SK-N-SH treated with all-trans-retinoic acid at 6 μM for 48 hours (cell line): ENCODE results near the gene UROC1.

ENCODE experiments used
- ATAC-seq: fragments of 200-7000 bp; cut with Tn5 transposase; 3 replicates; pipeline ENCODE4 v1.9.1; 2020; ENCODE audit warnings: mild to moderate bottlenecking, moderate library complexity
- ARNTL ChIP-seq: fragments of 450-650 bp; formaldehyde crosslinking; IDR thresholded peaks from 2 replicates; pipeline ENCODE4 v1.5.0; 2020; ENCODE audit warnings: low read depth, mild to moderate bottlenecking, moderate library complexity, borderline replicate concordance
- BACH2 ChIP-seq: fragments of 250-450 bp; sonication (Bioruptor Pico); IDR thresholded peaks from 2 replicates; pipeline ENCODE4 v1.9.0; 2021; ENCODE audit warnings: mild to moderate bottlenecking, borderline replicate concordance
- CSDC2 ChIP-seq: fragments of 250-450 bp; sonication (Bioruptor Pico); IDR thresholded peaks from 2 replicates; pipeline ENCODE4 v1.5.0; 2020; ENCODE audit warnings: mild to moderate bottlenecking, moderate library complexity
- ESRRG ChIP-seq: fragments of 250-450 bp; sonication (Bioruptor Pico); IDR thresholded peaks from 2 replicates; pipeline ENCODE4 v1.6.1; 2021; ENCODE audit warnings: mild to moderate bottlenecking
- GLIS3 ChIP-seq: fragments of 250-450 bp; sonication (Bioruptor Pico); IDR thresholded peaks from 2 replicates; pipeline ENCODE4 v1.5.0; 2020; ENCODE audit warnings: mild to moderate bottlenecking, moderate library complexity
- ISL1 ChIP-seq: fragments of 250-450 bp; sonication (Bioruptor Pico); IDR thresholded peaks from 2 replicates; pipeline ENCODE4 v2.1.2; 2022; ENCODE audit warnings: mild to moderate bottlenecking, moderate library complexity
- OSR1 ChIP-seq: fragments of 250-450 bp; sonication (Bioruptor Pico); IDR thresholded peaks from 2 replicates; pipeline ENCODE4 v1.8.0; 2022; ENCODE audit warnings: moderate library complexity, mild to moderate bottlenecking, inconsistent platforms
- PPARA ChIP-seq: fragments of 250-450 bp; sonication (Bioruptor Pico); IDR thresholded peaks from 2 replicates; pipeline ENCODE4 v1.5.0; 2020; ENCODE audit warnings: mild to moderate bottlenecking, borderline replicate concordance
- RARB ChIP-seq: fragments of 250-450 bp; sonication (Bioruptor Pico); IDR thresholded peaks from 2 replicates; pipeline ENCODE4 v1.8.0; 2021; ENCODE audit warnings: mild to moderate bottlenecking, moderate library complexity
- SNAI2 ChIP-seq: fragments of 250-450 bp; sonication (Bioruptor Pico); IDR thresholded peaks from 2 replicates; pipeline ENCODE4 v1.5.0; 2020; ENCODE audit warnings: mild to moderate bottlenecking, moderate library complexity
- TCF4 ChIP-seq: fragments of 250-450 bp; sonication (Bioruptor Pico); IDR thresholded peaks from 2 replicates; pipeline ENCODE4 v1.8.0; 2021; ENCODE audit warnings: mild to moderate bottlenecking, moderate library complexity, borderline replicate concordance
- TOX ChIP-seq: fragments of 250-450 bp; sonication (Bioruptor Pico); IDR thresholded peaks from 2 replicates; pipeline ENCODE4 v1.8.0; 2021; ENCODE audit warnings: mild to moderate bottlenecking, moderate library complexity, borderline replicate concordance
- ZC3H10 ChIP-seq: fragments of 250-450 bp; sonication (Bioruptor Pico); IDR thresholded peaks from 2 replicates; pipeline ENCODE4 v1.5.1; 2021; ENCODE audit warnings: mild to moderate bottlenecking, moderate library complexity
- ZFP3 ChIP-seq: fragments of 250-450 bp; sonication (Bioruptor Pico); IDR thresholded peaks from 2 replicates; pipeline ENCODE4 v1.5.0; 2020; ENCODE audit warnings: mild to moderate bottlenecking, moderate library complexity
- ZFP30 ChIP-seq: fragments of 450-650 bp; formaldehyde crosslinking; IDR thresholded peaks from 2 replicates; pipeline ENCODE4 v1.5.0; 2022; ENCODE audit warnings: mild to moderate bottlenecking, moderate library complexity
- ZNF565 ChIP-seq: fragments of 450-650 bp; formaldehyde crosslinking; conservative IDR thresholded peaks from 2 replicates; pipeline ENCODE4 v1.5.0; 2020; ENCODE audit warnings: low read depth, mild to moderate bottlenecking, moderate library complexity
- ZNF70 ChIP-seq: fragments of 450-650 bp; formaldehyde crosslinking; IDR thresholded peaks from 2 replicates; pipeline ENCODE4 v1.5.0; 2020; ENCODE audit warnings: mild to moderate bottlenecking, moderate library complexity
- ZNF8 ChIP-seq: fragments of 450-650 bp; formaldehyde crosslinking; IDR thresholded peaks from 2 replicates; pipeline ENCODE4 v1.5.0; 2020; ENCODE audit warnings: mild to moderate bottlenecking, moderate library complexity
- TF ChIP-seq, protein P1 (sequence below): fragments of 250-450 bp; sonication (Bioruptor Pico); IDR thresholded peaks from 2 replicates; pipeline ENCODE4 v1.8.0; 2021; ENCODE audit warnings: low read depth, mild to moderate bottlenecking, moderate library complexity, borderline replicate concordance
- TF ChIP-seq, protein P2 (sequence below): fragments of 250-450 bp; sonication (Bioruptor Pico); IDR thresholded peaks from 2 replicates; pipeline ENCODE4 v1.5.1; 2021; ENCODE audit warnings: mild to moderate bottlenecking, moderate library complexity
- TF ChIP-seq, protein P3 (sequence below): fragments of 250-450 bp; sonication (Bioruptor Pico); IDR thresholded peaks from 2 replicates; pipeline ENCODE4 v1.8.0; 2020; ENCODE audit warnings: mild to moderate bottlenecking, moderate library complexity, borderline replicate concordance
- TF ChIP-seq, protein P4 (sequence below): fragments of 250-450 bp; sonication (Bioruptor Pico); IDR thresholded peaks from 2 replicates; pipeline ENCODE4 v1.5.0; 2020; ENCODE audit warnings: mild to moderate bottlenecking, moderate library complexity

Gene UROC1

DNA sequence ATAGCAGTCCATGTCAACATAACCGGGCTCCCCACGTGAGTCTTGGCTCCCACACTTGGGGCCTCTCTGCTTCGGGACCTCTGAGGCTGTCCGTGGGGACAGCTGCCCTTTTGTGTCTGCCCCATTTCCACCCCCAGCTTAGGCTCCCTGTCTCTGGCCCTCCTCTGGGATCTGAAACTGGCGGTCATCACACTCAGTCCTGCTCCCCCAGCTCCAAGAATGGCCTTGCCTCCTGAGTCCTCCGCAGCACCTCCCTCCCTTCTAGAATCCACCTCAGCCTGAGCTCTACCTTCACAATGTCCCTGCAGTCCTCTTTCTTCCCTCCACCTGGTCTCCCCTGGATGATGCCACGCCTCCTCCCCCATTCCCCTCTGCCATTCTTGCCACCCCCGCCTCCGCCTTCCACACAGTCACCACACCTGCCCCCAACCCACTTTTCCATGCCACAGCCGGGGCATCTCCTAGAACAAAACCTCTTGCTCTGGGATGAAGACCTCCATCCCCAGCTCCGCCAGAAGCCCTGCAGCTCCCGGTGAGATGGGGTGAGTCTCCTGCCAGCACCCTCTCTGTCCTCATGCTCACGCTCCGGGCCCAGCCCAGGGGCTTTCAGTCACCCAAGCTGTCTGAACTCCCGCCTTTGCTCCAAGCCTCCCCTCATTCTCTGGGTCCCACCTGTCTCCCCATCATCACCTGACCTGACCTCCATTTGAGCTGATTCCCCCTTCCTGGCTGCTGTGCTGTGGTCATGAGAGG is 34.9 kb downstream of the UROC1 start:
- no peak for ATAC-seq
- TF ChIP-seq ARNTL (CRISPR knock-in tag): no peak
- no peak for TF ChIP-seq BACH2 (CRISPR knock-in tag)
- no peak for TF ChIP-seq ZNF8

DNA sequence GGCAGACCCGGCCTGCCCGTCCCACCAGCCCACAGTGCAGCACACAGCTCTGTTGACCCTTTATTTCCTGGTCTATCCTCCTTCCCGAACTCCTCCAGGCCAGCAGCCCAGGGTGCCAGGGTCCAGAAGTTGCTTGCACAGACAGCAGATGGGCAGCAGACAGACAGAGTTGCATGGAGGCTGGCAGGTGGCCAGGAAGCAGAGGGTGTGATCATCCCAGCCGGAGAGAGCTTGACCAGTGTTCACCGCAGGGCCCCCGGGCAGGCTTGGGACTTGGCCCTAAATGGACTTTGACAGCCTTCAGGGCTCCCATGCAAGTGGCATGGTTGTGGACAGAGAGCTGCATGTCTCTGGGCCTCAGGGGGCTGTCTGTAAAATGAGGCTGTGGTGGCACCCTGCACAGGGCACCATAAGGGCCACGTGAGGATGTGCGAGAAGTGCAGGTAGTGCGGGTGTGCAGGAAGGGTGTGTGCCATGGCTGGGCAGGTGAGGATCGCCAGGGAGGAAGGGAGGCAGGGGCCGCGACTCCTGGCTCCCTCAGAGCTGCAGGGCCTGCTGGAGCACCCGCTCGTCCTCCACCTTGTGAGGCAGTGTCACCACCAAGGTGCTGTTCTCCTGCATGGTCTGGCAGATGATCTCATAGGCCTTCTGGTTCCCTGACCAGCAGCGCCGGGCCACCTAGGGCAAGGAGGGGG is 35.6 kb downstream of the UROC1 start:
- no peak for TF ChIP-seq TCF4 (CRISPR knock-in tag)
- no peak for TF ChIP-seq ZFP30 (CRISPR knock-in tag)
- no peak for TF ChIP-seq ZNF565 (CRISPR knock-in tag)
- TF ChIP-seq ZC3H10 (CRISPR knock-in tag): no peak
- TF ChIP-seq GLIS3: no peak
- TF ChIP-seq ZNF70: no peak
- TF ChIP-seq TOX: no peak
- no peak for TF ChIP-seq BACH2 (CRISPR knock-in tag)
- TF ChIP-seq OSR1: no peak
- no peak for TF ChIP-seq ESRRG (CRISPR knock-in tag)
- no peak for TF ChIP-seq SNAI2 (CRISPR knock-in tag)
- TF ChIP-seq, protein P1, sequence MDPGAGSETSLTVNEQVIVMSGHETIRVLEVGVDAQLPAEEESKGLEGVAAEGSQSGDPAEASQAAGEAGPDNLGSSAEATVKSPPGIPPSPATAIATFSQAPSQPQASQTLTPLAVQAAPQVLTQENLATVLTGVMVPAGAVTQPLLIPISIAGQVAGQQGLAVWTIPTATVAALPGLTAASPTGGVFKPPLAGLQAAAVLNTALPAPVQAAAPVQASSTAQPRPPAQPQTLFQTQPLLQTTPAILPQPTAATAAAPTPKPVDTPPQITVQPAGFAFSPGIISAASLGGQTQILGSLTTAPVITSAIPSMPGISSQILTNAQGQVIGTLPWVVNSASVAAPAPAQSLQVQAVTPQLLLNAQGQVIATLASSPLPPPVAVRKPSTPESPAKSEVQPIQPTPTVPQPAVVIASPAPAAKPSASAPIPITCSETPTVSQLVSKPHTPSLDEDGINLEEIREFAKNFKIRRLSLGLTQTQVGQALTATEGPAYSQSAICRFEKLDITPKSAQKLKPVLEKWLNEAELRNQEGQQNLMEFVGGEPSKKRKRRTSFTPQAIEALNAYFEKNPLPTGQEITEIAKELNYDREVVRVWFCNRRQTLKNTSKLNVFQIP (CRISPR knock-in tag): no peak
- TF ChIP-seq ZFP3 (CRISPR knock-in tag): no peak
- no peak for TF ChIP-seq ZNF8
- no peak for TF ChIP-seq ISL1 (CRISPR knock-in tag)
- TF ChIP-seq RARB (CRISPR knock-in tag): no peak
- no peak for TF ChIP-seq PPARA (CRISPR knock-in tag)
- peak; percentile 61 for ATAC-seq

DNA sequence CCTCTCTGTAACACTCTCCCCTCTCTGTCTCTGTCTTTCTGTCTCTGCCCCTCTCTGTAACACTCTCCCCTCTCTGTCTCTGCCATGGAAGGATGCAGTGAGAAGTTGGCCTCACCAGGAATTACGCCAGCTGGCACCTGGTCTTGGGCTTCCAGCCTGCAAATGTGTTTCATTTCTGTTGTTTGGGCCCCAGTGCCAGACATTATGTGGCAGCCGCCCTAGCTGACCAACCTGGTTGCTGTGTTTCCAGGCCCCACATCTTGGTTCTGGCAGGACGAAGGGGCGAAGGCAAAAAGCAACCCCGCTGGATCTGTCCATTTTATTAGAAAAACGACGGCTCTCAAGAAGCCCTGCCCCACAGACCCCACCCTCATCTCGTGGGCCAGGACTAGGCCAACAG is 36.7 kb downstream of the UROC1 start:
- ATAC-seq: no peak
- TF ChIP-seq BACH2 (CRISPR knock-in tag) (no peak), ZNF70 (no peak), TCF4 (CRISPR knock-in tag) (no peak), ESRRG (CRISPR knock-in tag) (no peak), ZFP3 (CRISPR knock-in tag) (no peak), ZNF8 (no peak)
- TF ChIP-seq, protein P2, sequence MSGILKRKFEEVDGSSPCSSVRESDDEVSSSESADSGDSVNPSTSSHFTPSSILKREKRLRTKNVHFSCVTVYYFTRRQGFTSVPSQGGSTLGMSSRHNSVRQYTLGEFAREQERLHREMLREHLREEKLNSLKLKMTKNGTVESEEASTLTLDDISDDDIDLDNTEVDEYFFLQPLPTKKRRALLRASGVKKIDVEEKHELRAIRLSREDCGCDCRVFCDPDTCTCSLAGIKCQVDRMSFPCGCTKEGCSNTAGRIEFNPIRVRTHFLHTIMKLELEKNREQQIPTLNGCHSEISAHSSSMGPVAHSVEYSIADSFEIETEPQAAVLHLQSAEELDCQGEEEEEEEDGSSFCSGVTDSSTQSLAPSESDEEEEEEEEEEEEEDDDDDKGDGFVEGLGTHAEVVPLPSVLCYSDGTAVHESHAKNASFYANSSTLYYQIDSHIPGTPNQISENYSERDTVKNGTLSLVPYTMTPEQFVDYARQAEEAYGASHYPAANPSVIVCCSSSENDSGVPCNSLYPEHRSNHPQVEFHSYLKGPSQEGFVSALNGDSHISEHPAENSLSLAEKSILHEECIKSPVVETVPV (CRISPR knock-in tag): no peak
- TF ChIP-seq, protein P1 (CRISPR knock-in tag): no peak

DNA sequence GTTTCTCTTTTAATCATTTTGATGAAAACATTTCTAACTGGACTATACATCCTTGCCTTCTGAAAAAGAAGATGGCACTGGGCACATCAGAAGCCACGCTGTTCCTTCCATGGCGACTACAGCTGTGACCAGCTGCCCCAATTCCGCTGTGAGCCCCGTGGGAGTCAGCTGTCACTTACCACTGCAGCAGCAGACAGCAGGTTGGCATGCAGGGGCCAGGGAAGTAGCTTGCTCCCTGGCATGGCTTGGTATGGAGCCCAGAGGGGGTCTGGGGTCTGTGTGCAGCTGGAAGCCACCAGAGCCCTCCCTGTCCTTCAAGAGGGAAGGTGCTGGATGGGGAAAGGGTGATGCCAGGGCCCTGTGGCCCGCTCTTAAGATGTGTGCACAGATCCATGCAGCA is 37.4 kb downstream of the UROC1 start:
- no peak for ATAC-seq
- TF ChIP-seq OSR1: no peak
- TF ChIP-seq, all 23 proteins: peak for 0

DNA sequence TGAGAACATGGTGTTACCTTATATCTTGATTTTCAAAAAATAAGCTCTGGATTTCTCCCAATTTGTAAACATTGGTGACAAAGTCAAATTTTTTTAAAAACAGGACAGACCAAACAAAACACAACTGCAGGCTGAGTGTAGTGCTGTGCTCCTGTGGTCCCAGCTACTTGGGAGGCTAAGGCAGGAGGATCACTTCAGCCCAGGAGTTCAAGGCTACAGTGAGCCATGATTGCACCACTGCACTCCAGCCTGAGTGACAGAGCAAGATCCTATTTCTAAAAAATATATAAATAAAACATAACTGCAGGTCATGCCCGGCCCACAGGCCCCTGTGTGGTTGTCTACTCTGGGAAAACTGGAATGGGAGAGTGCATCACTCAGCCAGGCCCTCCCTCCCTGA is 37.9 kb downstream of the UROC1 start:
- ATAC-seq: no peak
- TF ChIP-seq, protein P3, sequence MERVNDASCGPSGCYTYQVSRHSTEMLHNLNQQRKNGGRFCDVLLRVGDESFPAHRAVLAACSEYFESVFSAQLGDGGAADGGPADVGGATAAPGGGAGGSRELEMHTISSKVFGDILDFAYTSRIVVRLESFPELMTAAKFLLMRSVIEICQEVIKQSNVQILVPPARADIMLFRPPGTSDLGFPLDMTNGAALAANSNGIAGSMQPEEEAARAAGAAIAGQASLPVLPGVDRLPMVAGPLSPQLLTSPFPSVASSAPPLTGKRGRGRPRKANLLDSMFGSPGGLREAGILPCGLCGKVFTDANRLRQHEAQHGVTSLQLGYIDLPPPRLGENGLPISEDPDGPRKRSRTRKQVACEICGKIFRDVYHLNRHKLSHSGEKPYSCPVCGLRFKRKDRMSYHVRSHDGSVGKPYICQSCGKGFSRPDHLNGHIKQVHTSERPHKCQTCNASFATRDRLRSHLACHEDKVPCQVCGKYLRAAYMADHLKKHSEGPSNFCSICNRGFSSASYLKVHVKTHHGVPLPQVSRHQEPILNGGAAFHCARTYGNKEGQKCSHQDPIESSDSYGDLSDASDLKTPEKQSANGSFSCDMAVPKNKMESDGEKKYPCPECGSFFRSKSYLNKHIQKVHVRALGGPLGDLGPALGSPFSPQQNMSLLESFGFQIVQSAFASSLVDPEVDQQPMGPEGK (CRISPR knock-in tag): no peak
- TF ChIP-seq, protein P1 (CRISPR knock-in tag): no peak
- TF ChIP-seq OSR1 (no peak), CSDC2 (CRISPR knock-in tag) (no peak), ZNF70 (no peak), ZFP30 (CRISPR knock-in tag) (no peak)
- TF ChIP-seq, protein P4, sequence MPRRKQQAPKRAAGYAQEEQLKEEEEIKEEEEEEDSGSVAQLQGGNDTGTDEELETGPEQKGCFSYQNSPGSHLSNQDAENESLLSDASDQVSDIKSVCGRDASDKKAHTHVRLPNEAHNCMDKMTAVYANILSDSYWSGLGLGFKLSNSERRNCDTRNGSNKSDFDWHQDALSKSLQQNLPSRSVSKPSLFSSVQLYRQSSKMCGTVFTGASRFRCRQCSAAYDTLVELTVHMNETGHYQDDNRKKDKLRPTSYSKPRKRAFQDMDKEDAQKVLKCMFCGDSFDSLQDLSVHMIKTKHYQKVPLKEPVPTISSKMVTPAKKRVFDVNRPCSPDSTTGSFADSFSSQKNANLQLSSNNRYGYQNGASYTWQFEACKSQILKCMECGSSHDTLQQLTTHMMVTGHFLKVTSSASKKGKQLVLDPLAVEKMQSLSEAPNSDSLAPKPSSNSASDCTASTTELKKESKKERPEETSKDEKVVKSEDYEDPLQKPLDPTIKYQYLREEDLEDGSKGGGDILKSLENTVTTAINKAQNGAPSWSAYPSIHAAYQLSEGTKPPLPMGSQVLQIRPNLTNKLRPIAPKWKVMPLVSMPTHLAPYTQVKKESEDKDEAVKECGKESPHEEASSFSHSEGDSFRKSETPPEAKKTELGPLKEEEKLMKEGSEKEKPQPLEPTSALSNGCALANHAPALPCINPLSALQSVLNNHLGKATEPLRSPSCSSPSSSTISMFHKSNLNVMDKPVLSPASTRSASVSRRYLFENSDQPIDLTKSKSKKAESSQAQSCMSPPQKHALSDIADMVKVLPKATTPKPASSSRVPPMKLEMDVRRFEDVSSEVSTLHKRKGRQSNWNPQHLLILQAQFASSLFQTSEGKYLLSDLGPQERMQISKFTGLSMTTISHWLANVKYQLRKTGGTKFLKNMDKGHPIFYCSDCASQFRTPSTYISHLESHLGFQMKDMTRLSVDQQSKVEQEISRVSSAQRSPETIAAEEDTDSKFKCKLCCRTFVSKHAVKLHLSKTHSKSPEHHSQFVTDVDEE: no peak
